Cardiac septum (tissue), 1 donor: Measurements from ENCODE around the gene PCDHA6. TPM values are rescaled to one million over a fixed set of nuclear protein-coding genes. Genes with fewer than 3 reads are reported as not detected.
"Not testable (repeated sequence)": the region's sequence is repeated elsewhere in the genome, so short reads cannot be mapped to it uniquely, and the experiment has no call there.

ENCODE experiments used
- DNase-seq: peaks from one replicate; pipeline ENCODE4 v3.0.0-alpha.2; 2020; ENCODE audit warnings: low spot score
- intact Hi-C: fragments of 100-400 bp; cut with DNase I; formaldehyde crosslinking; loops from one replicate; pipeline ENCODE4 v1.14.0; 2022
- total RNA-seq: library from RNA; stranded (reverse); fragmentation: NEBNext Ultra II Directional; extraction: Animal tissue kit (Norgen Biotek cat#: 25700); gene quantifications from one replicate; pipeline ENCODE4 v1.2.1, GENCODE V29; 2021
- donor health status: DM: no; HTN: no; CAD: no.

PCDHA6 gene
- total RNA-seq, 1 donor from 2014 or later: 0.11 TPM

DNA sequence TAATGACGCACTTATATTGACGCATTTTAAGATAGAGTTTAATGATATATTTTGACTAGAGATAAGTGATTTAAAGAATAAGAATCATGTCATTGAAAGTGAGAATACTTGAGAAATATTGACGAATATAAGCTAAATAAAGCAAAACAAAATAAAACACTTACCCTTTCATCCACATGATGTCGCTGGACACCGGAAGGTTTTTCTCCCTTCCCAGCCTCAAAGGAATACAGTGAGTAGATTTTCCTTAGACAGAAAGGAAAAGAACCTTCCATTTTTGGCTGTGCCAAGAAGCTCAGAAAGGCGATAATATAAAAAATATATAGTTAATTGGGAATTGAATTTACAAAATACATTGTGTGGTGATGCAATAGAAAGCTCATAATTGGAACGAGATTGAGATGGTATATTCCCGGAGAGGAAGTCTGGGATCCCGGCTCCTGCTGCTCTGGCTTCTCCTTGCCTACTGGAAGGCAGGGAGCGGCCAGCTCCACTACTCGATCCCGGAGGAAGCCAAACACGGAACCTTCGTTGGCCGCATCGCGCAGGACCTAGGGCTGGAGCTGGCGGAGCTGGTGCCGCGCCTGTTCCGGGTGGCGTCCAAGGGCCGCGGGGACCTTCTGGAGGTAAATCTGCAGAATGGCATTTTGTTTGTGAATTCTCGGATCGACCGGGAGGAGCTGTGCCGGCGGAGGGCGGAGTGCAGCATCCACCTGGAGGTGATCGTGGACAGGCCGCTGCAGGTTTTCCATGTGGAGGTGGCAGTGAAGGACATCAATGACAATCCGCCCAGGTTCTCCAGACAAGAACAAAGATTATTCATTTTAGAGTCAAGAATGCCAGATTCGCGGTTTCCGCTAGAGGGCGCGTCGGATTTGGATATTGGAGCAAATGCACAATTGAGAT lies 6.1 kb upstream of the PCDHA6 start, which contains the start of gene PCDHA5:
PCDHA5 (plus strand) TSS at position 239 of the 906 bp plus-strand sequence.
- no peak for DNase-seq
- intact Hi-C loops: no loop called here

DNA sequence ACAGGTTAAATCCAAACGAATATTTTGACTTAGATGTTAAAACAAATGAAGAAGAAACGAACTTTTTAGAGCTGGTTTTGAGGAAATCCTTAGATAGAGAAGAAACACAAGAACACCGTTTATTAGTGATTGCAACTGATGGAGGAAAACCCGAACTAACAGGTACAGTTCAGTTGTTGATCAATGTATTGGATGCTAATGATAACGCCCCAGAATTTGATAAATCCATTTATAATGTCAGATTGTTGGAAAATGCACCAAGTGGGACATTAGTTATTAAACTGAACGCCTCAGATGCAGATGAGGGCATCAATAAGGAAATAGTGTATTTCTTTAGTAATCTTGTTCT lies 5.5 kb upstream of the PCDHA6 start:
- intact Hi-C loops: no loop called here
- no peak for DNase-seq

DNA sequence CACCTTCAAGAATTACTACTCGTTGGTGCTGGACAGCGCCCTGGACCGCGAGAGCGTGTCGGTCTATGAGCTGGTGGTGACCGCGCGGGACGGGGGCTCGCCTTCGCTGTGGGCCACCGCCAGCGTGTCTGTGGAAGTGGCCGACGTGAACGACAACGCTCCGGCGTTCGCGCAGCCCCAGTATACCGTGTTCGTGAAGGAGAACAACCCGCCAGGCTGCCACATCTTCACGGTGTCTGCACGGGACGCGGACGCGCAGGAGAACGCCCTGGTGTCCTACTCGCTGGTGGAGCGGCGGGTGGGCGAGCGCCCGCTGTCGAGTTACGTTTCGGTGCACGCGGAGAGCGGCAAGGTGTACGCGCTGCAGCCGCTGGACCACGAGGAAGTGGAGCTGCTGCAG lies 4.8 kb upstream of the PCDHA6 start:
- intact Hi-C loops, DNase-seq: not testable (repeated sequence)

DNA sequence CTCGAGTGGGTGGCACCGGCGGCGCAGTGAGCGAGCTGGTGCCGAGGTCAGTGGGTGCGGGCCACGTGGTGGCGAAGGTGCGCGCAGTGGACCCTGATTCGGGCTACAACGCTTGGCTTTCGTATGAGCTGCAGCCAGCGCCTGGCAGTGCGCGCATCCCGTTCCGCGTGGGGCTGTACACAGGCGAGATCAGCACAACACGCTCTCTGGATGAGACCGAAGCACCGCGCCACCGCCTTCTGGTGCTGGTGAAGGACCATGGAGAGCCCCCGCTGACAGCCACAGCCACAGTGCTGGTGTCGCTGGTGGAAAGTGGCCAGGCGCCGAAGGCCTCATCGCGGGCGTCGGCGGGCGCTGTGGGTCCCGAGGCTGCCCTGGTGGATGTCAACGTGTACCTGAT lies 4.3 kb upstream of the PCDHA6 start:
- no peak for DNase-seq
- intact Hi-C loops: no loop called here

DNA sequence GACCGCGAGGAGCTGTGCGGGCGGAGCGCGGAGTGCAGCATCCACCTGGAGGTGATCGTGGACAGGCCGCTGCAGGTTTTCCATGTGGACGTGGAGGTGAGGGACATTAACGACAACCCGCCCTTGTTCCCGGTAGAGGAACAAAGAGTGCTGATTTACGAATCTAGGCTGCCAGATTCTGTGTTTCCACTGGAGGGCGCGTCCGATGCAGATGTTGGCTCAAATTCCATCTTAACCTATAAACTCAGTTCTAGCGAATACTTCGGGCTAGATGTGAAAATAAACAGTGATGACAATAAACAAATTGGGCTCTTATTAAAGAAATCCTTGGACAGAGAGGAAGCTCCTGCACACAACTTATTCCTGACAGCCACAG lies 590 bp downstream of the PCDHA6 start:
- DNase-seq: no peak
- intact Hi-C loops: no loop called here

DNA sequence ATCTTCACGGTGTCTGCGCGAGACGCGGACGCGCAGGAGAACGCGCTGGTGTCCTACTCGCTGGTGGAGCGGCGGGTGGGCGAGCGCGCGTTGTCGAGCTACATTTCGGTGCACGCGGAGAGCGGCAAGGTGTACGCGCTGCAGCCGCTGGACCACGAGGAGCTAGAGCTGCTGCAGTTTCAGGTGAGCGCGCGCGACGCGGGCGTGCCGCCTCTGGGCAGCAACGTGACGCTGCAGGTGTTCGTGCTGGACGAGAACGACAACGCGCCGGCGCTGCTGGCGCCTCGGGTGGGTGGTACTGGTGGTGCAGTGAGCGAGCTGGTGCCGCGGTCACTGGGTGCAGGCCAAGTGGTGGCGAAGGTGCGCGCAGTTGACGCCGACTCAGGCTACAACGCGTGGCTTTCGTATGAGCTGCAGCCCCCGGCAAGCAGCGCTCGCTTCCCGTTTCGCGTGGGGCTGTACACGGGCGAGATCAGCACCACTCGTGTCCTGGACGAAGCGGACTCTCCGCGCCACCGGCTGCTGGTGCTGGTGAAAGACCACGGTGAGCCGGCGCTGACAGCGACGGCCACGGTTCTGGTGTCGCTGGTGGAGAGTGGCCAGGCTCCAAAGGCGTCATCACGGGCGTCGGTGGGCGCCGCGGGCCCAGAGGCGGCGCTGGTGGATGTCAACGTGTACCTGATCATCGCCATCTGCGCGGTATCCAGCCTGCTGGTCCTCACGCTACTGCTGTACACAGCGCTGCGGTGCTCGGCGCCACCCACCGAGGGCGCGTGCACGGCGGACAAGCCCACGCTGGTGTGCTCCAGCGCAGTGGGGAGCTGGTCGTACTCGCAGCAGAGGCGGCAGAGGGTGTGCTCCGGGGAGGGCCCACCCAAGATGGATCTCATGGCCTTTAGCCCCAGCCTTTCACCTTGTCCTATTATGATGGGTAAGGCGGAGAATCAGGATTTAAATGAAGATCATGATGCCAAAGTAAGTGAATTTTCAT lies 2.0 kb downstream of the PCDHA6 start:
- intact Hi-C loops, DNase-seq: not testable (repeated sequence)

DNA sequence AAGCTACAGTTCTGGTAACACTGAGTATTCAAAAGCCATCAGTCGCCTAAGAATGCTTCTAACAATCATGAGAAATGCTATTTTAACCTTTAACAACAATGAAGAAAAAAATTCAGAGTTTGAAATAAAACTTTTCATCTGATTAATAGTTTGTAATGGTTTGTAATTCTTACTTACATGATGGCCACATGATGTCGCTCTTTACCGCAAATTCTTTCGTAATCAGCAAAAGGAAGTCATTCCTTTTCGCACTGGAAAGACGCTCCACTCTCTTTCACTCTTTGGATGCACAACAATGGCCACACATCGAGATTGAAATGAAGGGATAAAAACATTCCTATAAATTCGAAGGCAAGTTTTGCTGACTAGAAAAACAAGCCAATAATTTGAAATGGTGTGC lies 6.2 kb downstream of the PCDHA6 start, which contains the start of gene PCDHA7:
PCDHA7 (plus strand) TSS at position 277 of the 400 bp plus-strand sequence; CDS start at position 392, 115 bp downstream.
- no peak for DNase-seq
- intact Hi-C loops: no loop called here

DNA sequence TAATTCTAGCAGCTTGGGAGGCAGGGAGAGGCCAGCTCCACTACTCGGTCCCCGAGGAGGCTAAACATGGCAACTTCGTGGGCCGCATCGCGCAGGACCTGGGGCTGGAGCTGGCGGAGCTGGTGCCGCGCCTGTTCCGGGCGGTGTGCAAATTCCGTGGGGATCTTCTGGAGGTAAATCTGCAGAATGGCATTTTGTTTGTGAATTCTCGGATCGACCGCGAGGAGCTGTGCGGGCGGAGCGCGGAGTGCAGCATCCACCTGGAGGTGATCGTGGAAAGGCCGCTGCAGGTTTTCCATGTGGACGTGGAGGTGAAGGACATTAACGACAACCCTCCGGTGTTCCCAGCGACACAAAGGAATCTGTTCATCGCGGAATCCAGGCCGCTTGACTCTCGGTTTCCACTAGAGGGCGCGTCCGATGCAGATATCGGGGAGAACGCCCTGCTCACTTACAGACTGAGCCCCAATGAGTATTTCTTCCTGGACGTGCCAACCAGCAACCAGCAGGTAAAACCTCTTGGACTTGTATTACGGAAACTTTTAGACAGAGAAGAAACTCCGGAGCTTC lies 6.8 kb downstream of the PCDHA6 start:
- intact Hi-C loops, DNase-seq: not testable (repeated sequence)

DNA sequence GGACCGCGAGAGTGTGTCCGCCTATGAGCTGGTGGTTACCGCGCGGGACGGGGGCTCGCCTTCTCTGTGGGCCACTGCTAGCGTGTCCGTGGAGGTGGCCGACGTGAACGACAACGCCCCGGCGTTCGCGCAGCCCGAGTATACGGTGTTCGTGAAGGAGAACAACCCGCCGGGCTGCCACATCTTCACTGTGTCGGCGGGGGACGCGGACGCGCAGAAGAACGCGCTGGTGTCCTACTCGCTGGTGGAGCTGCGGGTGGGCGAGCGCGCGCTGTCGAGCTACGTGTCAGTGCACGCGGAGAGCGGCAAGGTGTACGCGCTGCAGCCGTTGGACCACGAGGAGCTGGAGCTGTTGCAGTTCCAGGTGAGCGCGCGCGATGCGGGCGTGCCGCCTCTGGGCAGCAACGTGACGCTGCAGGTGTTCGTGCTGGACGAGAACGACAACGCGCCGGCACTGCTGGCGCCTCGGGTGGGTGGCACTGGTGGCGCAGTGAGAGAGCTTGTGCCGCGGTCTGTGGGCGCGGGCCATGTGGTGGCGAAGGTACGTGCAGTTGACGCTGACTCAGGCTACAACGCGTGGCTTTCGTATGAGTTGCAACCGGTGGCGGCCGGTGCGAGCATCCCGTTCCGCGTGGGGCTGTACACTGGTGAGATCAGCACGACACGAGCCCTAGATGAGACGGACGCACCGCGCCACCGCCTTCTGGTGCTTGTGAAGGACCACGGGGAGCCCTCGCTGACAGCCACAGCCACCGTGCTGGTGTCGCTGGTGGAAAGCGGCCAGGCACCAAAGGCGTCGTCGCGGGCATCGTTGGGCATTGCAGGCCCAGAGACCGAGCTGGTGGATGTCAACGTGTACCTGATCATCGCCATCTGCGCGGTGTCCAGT lies 8.1 kb downstream of the PCDHA6 start:
- DNase-seq: no peak
- intact Hi-C loops: no loop called here

DNA sequence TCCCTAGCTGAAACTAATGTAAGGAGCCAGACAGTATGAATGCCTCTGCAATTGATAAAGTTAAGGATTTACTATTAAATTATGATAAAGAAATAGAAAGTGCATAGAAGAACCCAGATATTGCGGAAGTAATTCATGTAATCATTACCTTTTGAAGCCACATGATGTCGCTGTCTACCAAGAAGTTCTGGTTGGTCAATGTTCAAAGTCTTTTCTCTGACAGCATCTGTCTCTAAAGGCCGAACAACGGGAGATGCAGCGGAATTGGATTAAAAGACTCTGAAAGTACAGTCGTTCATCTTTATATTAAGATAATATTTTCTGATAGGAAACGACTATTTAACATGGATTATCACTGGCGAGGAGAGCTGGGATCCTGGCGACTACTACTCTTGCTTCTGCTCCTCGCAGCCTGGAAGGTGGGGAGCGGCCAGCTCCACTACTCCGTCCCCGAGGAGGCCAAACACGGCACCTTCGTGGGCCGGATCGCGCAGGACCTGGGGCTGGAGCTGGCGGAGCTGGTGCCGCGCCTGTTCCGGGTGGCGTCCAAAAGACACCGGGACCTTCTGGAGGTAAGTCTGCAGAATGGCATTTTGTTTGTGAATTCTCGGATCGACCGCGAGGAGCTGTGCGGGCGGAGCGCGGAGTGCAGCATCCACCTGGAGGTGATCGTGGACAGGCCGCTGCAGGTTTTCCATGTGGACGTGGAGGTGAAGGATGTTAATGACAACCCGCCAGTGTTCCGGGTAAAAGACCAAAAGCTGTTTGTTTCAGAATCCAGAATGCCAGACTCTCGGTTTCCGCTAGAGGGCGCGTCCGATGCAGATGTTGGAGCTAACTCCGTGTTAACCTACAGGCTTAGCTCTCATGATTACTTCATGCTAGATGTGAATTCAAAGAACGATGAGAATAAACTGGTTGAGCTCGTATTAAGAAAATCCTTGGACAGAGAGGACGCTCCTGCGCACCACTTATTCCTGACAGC lies 13.5 kb downstream of the PCDHA6 start, which contains the start of gene PCDHA8:
PCDHA8 (plus strand) TSS at position 210 of the 985 bp plus-strand sequence; CDS start at position 345, 135 bp downstream.
- intact Hi-C loops: no loop called here
- DNase-seq: no peak

DNA sequence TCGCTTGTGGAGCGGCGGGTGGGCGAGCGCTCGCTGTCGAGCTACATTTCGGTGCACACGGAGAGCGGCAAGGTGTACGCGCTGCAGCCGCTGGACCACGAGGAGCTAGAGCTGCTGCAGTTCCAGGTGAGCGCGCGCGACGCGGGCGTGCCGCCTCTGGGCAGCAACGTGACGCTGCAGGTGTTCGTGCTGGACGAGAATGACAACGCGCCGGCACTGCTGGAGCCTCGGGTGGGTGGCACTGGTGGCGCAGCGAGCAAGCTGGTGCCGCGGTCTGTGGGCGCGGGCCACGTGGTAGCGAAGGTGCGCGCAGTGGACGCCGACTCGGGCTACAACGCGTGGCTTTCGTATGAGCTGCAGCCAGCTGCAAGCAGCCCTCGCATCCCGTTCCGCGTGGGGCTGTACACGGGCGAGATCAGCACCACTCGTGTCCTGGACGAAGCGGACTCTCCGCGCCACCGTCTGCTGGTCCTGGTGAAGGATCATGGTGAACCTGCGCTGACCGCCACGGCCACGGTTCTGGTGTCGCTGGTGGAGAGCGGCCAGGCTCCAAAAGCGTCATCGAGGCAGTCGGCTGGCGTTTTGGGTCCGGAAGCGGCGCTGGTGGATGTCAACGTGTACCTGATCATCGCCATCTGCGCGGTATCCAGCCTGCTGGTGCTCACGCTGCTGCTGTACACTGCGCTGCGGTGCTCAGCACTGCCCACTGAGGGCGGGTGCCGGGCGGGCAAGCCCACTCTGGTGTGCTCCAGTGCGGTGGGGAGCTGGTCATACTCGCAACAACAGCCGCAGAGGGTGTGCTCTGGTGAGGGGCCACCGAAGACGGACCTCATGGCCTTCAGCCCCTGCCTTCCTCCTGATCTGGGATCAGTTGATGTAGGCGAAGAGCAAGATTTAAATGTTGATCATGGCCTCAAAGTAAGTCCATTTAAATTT lies 15.3 kb downstream of the PCDHA6 start:
- intact Hi-C loops: no loop called here
- no peak for DNase-seq

DNA sequence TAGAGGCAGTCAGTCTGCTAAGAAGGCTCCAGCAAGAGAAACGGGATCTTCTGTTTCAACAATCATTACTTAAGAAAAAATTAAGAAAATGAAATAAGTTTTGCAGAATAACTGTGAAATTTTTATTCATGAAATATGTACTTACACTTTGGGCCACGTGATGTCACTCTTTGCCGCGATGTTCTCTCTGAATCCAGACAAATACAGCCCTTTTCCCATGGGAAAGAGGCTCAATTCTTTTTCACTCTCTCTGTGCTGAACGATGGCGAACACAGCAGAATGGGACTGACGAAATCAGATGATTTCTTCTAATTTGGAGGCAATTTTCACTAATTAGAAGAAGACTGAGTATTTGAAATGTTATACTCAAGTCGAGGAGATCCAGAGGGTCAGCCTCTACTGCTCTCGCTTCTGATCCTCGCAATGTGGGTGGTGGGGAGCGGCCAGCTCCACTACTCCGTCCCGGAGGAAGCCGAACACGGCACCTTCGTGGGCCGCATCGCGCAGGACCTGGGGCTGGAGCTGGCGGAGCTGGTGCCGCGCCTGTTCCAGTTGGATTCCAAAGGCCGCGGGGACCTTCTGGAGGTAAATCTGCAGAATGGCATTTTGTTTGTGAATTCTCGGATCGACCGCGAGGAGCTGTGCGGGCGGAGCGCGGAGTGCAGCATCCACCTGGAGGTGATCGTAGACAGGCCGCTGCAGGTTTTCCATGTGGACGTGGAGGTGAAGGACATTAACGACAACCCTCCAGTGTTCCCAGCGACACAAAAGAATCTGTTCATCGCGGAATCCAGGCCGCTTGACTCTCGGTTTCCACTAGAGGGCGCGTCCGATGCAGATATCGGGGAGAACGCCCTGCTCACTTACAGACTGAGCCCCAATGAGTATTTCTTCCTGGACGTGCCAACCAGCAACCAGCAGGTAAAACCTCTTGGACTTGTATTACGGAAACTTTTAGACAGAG lies 20.7 kb downstream of the PCDHA6 start, which contains the start of gene PCDHA9:
PCDHA9 (plus strand) TSS at position 244 of the 964 bp plus-strand sequence; CDS start at position 358, 114 bp downstream.
- DNase-seq: peak; percentile 59
- intact Hi-C loops: not testable (repeated sequence)

DNA sequence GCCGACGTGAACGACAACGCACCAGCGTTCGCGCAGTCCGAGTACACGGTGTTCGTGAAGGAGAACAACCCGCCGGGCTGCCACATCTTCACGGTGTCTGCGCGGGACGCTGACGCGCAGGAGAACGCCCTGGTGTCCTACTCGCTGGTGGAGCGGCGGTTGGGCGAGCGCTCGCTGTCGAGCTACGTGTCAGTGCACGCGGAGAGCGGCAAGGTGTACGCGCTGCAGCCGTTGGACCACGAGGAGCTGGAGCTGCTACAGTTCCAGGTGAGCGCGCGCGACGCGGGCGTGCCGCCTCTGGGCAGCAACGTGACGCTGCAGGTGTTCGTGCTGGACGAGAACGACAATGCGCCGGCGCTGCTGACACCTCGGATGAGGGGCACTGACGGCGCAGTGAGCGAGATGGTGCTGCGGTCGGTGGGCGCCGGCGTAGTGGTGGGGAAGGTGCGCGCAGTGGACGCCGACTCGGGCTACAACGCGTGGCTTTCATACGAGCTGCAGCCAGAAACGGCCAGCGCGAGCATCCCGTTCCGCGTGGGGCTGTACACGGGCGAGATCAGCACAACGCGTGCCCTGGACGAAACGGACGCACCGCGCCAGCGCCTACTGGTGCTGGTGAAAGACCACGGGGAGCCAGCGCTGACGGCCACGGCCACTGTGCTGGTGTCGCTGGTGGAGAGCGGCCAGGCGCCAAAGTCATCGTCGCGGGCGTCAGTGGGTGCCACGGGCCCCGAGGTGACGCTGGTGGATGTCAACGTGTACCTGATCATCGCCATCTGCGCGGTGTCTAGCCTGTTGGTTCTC lies 22.3 kb downstream of the PCDHA6 start:
- intact Hi-C loops: loop anchor here (10.0 kb wide), 1 partner anchor 195 kb away; no protein-coding TSS in a partner anchor
- not testable (repeated sequence) for DNase-seq
